ENCODE data around the gene USP6NL.

The USP6NL gene

DNA sequence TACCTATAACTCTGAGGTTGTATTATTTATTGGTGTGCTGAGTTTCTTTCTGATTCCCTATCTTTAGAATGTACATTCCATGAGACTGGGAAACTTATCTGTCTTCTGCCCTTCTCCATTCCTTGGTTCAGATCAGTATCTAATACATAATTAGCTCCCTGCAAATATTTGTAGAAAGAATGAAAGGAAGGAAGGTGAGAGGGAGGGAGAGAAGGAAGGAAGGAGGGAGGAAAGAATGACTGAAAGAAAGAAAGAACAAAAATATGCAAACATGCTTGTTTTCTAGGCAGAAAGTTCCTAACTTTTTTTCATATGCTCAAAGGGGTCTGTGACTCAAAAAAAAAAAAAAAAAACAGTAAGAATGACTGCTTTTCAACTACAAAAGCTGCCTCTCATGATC lies 3.9 kb upstream of the USP6NL start:
- DNase-seq, result no peak

DNA sequence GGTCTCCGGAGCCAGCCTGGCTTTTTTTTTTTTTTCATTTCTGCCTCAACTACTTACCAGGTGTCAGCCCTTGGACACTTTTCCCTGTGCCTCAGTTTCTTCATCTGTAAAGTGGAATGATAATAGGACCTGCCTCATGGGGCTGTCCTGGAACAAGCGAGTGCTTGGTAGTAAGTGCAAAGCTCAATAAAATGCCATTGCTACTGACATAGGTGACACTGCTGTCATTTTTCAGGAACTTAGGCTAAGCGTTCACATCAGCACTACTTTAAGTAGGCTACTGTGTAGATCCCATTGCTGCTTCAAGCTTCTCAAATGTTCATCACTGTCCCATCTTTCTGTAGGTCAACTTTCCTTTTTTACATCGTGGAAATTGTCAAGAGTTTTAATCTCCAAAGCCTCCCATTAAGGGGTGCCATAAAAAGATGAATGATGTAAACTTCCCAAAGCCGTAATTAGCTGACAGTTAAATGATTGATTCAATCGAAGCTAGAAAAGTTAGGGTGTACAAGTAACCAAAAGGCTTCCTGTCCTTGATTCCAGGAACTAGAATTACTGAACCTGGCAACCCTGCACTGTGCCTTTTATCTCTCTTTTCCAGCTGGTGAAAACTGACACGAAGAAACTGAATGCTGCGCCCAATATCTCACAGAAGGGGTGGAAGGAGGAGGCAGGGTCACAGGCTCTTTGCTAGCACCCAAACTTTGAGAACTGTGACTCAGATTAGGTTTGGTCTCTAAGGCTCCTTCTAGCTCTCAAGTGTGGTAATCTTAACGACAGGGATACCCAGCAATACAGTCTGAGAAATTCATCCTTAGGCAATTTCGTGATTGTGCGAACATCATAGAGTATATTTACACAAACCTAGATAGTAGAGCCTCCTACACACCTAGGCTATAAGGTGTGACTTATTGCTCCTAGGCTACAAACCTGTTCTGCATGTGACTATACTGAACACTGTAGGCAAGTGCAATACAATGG lies 861 bp upstream of the USP6NL start:
- DNase-seq, result no peak

DNA sequence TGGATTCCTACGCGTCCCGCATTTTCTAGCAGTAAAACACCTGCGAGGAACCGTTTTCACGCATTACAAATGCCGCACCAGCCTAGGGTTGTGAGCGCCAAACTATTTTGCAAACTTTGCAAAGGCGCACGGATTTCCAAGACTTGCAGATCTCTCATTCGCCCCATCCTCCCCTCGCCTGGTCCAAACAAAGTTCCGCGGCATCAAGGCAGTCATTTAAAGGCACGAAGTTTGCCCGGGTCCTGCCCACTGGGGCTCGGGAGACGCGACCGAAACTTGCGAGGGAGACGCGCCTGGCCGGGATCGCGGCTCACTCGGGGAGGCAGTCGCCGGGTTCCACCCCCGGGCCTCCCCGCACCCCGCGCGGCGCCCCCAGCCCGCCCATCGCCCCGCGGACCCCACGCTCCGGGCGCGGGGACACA lies 613 bp downstream of the USP6NL start:
- peak; percentile 47 for DNase-seq

DNA sequence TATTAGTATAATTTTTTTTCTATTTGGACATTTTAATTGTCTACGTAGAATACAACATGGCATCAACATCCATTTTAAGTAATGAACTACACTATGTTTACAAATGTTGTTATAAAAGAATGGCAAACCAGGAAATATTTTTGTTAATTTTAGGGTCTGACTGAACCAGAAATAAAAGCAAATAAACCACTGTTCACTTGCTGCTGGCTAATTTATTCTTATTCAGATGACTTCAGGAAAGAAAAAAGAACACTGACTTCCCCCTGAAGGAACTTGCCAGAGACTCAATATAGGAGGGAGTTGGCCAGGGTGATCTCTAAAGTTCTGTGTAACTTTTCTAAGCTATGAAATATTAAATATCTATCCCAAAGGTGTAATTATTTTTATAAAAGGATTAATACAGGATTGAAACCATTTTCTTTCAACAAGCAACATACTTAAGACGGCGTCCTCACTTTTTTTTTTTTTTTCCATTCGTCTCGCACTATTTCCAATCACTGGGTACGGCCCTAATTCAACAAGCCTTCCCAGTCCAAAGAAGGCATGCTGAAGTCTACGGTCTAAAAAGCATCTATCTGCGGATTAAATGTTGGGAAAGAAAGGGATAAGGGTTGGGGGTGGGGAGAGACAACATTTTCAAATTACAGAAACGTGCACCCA lies 1.2 kb downstream of the USP6NL start:
- DNase-seq, result no peak

DNA sequence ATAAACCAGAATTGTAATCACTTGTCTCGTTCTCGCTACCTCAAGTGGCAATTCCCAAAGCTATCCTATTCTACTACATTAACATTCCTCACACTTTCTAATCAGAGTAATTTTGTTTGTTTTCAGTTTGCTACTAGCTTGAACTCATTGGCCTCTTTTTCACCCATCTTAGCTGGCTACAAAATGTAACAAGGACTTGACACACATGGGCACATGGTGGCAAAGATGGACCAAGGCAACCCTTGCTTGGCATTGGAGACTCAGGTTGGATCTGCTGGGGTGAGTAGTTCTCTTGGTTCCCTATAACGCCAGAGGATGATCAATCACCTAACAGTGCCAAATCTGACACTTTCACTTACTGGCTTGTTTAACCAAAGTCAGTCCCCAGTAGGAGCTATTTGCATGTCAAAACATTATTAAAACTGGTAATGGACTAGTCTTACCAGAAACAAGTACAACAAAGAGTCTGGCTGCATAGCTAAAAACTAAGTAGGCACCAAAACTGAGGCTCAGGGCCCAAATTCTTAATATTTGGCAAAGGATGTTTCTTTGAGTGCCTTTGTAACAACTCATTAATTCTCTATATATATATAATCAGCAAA lies 1.9 kb downstream of the USP6NL start:
- no peak for DNase-seq

DNA sequence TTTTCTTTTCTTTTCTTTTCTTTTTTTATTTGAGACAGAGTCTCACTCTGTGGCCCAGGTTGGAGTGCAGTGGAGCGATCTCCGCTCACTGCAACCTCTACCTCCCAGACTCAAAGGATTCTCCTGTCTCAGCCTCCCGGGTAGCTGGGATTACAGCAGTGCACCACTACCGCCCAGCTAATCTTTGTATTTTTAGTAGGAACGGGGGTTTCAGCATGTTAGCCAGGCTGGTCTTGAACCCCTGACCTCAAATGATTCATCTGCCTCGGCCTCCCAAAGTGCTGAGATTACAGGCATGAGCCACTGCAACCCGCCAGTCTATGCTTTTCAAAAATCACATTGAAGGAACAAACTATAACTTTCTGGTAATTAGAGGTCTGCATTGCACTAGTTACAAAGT lies 2.4 kb downstream of the USP6NL start:
- no peak for DNase-seq

DNA sequence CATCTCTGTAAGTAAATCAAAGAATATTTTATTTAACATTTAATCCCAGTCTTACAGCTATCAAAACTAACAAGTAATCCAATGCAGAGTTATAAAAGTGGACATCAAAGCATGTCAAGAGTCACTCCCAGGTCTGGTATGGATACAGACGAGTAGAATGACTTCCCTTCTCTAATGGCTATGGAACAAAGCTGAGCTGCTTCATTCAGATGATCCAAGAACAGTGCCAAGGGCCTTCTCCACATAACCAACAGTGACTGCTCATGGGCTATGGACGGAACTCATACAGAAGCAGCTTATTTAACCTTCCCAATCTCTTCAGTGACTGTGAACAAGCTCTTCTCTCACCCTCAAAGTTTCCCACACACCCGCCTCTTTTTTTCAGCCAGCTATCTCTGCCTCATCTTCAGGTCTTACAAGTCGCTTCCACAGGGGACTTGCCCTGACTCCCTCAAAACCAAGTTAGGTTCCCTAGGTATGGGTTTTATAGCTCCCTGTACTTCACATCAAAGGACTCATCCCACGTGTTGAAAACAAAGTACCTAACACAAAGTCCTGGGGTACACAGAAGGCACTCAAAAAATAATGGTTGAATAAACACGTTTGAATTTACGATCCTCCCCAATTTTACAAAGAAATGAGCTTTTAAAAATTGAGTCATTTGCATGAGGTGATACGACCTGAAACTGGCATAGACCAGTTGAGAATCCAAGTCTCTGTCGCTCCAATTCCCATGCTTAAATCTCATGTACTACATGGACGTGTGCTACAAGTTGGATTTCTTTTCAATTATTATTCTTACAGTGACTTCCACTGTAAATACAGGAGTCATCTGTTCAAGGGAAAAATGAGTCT lies 3.1 kb downstream of the USP6NL start:
- no peak for DNase-seq

DNA sequence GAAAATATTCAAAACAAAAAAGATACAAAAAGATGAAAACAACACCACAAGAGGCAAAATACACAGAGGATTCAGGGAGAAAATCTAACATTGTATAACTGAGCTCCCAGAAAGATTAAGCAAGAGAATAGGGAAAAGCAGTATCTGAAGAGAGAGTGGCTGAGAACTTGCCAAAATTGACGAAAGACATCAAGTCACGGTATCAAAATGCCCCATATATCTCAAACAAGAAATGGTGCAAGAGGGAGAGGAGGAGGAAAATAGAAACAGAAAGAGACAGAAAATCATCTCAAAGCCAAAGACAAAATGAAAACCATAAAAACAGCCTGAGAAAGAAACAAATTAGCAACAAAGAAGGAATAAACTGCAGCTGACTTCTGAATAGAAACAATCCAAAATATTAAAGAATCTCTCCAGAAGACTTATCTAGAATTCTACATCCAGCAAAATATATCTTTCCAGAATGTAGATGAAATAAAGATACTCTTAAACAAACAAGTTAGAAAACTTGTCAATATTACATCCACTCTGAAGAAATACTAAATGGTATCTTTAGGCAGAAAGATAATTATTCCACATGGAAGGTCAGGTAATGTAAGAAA lies 5.5 kb downstream of the USP6NL start:
- DNase-seq, result no peak

DNA sequence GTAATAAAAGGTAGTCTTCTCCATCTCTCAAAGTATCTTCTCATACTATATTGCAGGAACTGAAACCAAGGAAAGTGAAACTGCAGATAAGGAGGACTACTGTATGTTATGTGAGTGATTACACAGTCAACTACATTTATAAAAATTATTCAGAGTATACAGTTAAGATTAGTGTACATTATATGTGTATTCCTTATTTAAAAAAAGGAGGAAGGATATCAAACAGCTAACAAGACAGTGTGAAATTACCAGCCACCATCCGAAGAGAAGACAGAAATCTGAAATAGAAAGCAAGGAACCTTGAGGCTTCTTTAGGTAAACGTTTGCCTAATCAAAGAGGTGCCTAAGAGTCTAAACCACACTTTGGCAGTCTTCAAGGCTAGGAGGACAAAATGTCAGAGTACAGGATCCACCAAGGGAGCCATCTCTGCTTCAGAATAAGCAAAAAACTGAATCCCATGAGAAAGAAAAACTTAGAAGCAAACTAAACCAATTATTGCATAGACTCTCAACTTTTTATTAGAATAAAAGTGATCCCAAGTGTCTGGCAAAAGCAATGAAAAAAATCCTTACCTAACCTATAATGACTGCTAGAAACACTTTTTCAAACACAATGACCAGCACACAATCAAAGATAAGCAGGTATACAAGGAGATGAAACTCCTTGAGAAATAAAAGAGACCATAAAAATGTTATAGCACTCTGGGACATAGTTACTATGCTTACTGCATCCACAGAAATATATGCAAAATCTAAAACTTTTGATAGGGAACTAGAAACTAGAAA lies 6.4 kb downstream of the USP6NL start:
- no peak for DNase-seq

DNA sequence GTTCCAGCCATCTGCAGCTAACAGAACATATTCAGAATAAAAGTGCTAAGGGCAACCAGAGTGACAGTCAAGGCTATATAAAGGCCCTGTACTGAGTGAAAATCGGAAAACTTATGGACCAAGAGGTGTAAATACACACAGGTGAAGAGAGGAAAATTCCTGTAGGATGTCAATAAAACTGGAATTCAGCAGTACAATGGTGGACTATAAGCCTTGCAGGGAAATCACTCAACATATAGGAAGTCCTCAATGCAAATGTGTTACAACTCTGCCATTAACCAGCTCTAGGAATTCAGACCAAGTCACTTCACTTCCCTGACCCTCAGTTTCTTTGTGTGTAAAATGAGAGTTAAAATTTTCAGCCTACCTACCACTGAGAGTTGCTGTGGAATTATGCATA lies 7.7 kb downstream of the USP6NL start:
- no peak for DNase-seq

DNA sequence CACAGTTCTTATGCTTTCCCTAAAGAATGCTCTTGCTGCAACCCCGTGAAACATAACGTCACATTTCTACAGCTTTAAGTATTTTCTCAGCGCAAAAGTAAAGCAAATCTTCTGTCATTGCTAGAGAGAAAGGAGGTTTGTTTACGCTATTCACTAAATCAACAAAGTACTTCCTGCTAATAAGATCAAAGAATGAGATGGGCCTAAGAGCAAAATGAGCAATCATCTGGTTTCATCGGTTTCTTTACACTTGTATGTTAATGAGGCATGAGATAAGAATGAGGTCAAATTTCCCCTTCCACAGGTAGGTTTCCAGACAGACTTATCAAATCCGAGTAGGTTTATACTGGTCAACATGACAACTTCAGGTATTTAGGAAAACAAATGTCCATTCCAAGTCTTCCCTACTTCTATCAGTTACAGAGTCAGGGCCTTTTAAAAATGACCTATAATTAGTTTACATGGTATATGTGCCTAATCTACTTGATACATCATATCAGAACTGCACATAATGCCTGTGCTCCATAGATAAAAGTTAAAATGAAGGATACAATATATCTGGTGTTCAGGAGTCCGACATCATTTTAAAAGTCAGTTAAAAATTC lies 8.4 kb downstream of the USP6NL start:
- no peak for DNase-seq

DNA sequence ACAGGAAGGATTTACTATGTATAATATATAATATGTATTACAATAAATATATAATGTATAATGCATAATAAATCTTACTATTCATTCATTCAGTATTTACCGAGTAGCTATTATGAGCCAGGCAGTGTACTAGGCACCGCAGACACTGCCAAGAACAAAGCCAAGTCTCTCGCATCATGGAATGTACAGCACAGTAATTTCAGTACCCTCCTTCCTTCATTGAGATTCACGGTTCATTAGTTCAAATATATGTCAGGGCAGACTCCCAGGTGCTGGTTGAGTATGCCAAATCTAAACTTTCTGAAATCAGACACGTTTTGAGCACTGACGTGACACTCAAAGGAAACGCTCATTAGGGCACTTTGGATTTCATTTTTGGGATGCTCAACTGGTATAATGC lies 9.1 kb downstream of the USP6NL start:
- DNase-seq, result no peak

DNA sequence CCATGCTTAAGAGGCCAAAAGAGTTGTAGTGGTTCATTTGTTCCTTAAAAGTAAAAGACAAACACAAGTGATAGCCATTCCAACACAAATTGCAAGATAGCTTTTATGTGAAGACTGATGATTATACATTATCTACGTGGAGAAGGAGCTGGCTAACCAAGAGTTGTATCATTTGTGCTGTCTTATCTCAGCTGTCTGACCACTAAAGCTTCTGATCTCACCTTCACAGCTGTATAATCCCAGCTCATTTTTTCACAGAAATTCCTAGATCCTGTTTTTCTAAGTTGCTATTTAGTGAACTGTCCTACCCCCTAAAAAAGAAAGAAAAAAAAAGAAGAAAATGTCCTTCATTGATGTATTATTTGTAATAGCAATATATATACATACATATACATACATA lies 9.8 kb downstream of the USP6NL start:
- no peak for DNase-seq

DNA sequence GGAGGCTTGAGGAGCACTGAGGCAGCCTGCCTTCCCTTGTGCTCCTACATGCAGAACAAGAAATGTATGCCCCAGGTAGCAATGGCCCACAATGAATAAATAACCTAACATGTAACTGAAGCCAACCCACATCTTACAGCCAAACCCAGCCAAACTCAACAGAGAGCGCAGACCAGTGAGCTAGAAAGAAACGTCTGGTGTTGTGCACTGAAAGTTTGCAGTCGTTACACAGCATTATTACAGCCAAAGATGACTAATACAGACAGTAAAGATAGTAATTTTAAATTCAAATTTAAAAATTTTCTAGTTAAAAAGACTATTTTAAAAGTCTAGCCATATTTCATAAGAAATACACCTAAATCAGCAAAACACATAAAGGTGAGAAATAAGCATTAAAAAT lies 11.2 kb downstream of the USP6NL start:
- no peak for DNase-seq

DNA sequence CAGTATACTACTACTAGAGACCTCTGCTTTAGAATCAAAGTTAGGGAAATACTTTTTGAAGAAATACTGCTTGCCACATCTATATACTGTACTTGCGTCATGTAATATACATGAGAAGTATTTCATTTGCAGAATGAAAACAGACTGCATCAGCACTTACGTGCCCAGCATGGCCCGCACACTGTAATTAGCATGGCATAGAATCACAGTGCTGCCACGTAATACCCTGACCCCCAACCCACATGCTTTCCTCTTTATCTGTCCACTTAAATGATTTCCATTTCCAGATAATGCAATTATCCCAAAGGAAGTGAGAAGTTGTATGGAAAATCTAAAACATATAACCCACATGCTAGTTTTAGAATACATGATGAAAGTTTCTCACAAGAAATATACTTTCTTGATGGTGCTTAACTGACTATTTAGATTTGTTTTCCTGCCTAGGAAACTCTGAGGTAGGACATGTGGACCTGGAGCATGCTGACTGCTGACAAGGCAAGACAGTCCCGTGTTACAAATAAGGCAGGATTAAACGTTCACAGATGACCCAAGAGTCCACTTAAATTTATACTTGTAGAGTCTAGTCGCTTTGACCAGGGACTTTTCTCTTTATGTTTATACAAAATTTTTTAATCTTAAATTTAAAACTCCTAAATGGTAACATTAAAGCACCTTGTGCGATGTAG lies 12.6 kb downstream of the USP6NL start:
- DNase-seq, result no peak

DNA sequence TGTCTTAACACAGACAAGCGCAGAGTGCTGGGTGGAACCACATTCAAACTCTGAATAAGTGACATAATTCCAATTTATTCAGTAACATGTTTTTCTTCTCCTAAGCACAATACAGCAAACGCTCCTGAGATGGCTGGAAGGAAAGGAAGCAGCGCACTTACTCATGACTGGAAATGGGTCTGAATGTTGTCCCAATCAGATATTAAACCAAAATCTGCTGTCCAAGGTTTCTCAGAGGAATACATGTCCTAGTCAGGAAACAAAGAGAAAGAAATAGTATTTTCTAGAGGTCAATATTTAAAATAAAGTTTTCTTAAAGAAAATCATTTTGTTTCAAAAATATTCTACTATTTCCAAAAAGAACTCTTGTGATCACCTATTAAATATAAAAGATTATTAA lies 14.0 kb downstream of the USP6NL start:
- DNase-seq, result no peak

DNA sequence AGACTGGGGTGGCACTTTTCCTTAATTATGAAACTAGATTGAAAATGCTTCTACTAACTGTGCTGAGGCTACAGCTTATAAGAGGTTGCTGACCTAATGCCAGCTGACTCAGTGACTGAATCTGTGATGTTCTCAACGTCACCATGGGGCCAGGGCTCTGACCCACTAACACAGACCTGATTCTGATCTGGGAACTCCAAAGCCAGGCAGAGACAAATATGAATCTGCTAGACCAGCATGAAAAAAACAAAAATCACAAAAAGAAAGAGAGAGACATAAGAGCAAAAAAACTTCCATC lies 16.1 kb downstream of the USP6NL start:
- no peak for DNase-seq

DNA sequence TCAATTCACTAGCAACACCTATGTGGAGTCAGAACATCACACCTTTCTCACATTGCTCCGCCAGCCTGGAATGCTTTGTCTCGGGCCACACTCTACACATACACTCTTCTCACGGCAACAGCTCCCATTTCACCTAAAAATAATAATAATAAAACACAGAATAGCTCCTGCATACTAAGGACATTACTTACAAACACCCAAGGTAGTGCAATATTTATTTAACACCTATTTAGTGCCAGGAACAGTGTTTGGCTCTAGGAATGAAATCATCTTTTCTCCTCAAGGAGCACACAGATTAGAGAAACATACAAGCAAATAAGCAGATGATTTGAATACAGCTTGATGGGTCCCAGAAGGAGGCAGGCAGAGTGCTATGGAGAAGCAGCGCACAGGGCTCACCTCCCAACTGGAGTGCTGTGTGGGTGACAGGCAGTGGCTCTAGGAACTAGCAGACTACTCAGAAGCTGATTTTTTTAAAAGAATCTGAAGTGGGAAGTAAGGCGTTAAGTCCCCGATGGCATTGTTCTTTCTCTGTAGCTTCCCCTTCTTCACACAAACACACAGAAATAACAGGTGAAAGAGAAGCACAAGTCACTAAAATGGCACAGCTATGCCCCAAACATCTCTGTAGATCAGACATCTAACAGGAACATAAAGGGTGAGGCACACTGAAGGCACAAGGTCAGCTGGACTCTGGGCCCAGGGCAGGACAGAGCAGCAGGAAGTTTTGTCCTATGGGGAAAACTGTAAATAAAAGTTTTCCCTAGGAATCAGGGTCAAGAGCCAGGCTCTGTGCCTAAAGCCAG lies 16.7 kb downstream of the USP6NL start:
- no peak for DNase-seq

DNA sequence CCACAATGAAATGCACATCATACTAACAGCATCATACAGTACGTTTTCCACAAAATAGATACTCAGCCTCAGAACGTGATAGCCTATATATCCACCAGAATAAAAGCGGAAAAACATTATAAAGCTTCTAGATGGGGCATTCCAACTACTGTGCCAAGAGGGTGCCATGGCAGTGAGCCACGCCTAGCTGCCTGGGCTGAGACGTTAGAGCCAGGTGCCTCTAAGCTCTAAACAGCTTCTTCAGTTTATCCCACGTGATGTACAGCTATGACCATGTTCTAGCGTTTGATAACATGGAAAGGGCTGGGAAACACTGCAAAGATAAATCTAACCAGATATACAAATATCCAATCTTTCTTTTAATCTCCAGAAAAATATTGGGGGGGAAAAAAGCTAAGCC lies 17.8 kb downstream of the USP6NL start:
- no peak for DNase-seq

DNA sequence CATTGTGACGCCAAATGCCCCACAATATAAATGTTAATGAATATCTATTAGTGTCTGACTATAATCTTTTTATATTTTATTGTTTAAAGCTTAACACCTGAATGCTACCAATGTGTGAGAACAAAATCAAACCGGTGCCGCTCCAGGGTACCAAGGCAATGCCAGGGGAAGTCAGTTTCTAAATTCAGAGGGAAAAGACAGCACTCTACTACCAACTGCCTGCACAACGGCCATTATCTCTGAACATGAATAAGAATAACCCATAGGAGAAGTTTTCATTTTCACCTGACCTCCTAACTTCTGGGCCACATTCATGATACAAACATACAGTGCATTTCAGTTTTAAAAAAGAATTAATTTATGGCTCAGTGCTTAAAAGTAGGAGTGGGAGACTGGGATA lies 21.7 kb downstream of the USP6NL start:
- no peak for DNase-seq

Data from activated CD4-positive, CD25-positive, alpha-beta regulatory T cell treated with anti-CD3 and anti-CD28 coated beads, Interleukin-2, amount 50 U/mL, for 72 hours (primary cell).